Measurements from ENCODE around the gene C17orf78.
A peak's percentile ranks its signal among the peaks of the same experiment; 100 is the strongest.
"Not testable (repeated sequence)": the region's sequence is repeated elsewhere in the genome, so short reads cannot be mapped to it uniquely, and the experiment has no call there.

C17orf78 gene

DNA sequence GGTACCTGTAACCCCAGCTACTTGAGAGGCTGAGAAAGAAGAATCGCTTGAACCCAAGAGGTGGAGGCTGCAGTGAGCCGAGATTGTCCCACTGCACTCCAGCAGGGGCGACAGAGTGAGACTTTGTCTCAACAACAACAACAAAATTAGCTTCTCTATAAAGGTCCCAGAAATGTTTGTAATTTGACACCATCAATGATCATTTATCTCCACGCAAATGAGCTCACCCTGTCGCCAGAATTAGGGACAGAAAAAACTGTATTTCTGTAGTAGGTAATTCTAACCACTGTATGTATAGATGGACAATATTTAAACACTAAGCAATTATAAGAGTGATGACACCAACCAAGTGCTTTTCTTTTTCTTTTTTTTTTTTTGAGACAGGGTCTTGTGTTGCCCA lies 10.7 kb downstream of the C17orf78 start:
- DNase-seq (ENCODE audit: low read depth) = no peak

DNA sequence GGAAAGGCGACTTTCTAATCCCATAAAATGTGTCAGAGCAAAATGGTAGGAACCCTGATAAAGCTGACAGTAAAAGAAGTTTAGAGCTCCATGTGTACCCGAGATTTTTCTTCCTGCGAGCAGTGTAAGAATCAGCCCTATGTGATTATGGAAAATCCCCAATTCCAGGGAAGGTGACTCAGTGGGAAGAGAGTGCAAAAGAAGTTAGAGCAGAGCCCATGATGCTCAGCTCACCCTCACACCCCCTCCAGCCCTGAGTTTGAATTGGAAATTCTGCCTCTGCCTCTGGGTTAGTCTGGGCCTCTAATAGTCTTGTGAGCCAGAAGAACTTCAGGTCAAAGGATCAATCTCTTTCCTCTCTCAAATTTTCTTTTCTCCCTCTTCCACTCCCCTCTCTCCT lies 12.5 kb downstream of the C17orf78 start:
- no peak for DNase-seq (ENCODE audit: low read depth)

DNA sequence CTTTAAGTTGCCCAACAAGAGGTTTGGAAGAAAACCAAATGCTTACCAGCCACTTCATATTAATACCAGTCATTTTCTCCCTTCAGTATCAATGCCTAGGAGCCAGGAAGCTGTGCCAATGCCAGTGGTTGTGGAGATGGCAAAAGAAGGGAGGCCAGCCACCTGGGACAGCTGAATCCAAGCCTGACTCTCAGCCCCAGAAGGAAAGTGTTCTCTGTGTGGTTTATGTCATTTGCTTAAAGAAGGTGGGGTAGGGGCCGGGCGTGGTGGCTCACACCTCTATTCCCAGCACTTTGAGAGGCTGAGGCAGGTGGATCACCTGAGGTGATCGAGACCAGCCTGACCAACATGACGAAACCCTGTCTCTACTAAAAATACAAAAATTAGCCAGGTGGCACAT lies 13.4 kb downstream of the C17orf78 start:
- no peak for DNase-seq (ENCODE audit: low read depth)

DNA sequence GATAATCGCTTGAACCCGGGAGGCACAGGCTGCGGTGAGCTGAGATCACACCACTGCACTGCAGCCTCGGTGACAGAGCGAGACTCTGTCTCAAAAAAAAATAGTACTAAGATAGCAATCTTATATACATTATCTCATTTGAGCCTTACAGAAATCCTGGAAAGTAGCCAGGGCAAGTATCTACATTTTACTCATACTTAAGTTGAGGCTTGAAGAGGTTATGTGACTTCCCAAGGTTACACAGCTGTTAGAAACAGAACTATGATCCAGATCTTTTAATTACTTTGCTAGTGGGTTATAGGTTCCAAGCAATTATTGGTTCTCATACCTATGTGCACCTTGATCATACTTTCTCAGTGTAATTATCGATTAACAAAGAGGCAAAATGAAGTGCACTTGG lies 15.4 kb downstream of the C17orf78 start:
- no peak for DNase-seq (ENCODE audit: low read depth)

DNA sequence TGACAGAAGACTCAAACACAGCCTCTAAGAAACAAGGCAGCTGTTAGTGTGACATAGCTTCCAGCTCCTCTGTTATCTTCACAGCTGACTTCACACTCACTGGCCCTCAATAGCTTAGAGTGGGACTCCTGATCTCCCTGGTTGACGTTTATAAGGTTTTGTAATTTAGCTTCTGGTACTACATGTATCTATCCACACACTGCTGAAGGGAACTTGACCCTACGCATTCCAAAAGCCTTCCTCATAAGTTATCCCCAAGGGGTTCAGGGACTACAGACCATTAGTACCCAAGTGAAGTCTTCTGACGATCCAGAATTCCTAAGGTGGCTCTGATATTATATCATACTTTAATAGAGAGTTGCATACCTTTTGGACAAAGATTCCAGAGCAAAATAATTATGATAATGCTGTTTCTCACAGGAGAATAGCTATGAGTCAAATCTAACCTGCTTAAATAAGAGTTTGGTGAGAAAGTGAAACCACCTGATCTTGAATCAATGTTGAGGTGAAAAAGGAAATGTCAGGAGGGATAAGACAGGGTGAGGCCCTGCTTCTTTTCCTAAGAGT lies 16.3 kb downstream of the C17orf78 start:
- peak; percentile 56 for DNase-seq (ENCODE audit: low read depth)

DNA sequence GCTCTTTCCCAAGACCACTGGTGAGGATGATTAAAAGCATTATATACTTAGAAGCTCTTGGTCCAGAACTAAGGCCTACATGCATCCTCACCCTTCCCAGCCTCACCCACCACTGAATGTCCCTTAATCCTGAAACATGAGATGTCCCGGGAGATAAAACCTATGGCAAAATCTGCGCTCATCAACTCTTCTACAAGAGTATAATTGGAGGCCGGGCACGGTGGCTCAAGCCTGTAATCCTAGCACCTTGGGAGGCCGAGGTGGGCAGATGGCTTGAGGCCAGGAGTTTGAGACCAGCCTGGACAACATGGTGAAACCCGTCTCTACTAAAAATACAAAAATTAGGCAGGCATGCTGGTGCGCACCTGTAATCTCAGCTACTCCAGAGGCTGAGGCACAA lies 17.6 kb downstream of the C17orf78 start:
- no peak for DNase-seq (ENCODE audit: low read depth)

DNA sequence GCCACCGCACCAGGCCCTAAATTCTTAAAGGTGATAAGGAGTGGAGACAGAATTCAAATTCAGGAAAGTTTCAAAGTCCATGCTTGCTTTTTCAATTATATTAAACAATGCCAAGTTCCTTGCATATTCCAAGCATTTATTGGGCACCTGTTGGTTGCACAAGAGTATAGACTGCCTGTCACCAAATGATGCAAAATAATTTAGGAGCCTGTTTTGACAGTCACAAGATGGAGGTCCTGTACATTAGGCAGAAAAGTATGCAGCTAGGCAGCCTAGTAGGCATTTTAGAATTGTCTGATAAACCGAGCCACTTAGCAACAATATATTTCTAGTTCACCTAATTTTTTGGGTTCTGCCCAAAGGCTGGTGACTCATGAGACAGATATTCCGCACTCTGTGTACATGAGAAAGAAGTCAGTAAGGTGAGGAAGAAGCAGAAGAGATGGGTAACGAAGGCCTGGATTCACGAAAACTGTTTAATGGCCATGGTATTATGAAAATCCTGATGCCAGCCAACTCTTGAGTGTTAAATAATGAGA lies 23.5 kb downstream of the C17orf78 start:
- DNase-seq (ENCODE audit: low read depth) = no peak

DNA sequence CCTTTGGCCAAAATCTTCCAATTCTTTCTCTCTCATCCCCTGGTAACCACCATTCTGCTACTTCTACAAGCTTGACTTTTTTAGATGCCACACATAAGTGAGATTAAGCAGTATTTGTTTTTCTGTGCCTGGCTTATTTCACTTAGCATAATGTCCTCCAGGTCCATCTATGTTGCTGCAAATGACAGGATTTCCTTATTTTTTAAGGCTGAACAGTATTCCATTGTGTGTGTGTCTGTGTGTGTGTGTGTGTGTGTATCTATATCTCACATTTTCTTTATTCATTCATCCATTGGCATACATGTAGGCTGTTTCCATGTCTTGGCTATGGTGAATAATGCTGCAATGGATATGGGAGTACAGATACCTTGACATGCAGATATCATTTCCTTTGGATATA lies 24.7 kb downstream of the C17orf78 start:
- no peak for DNase-seq (ENCODE audit: low read depth)

DNA sequence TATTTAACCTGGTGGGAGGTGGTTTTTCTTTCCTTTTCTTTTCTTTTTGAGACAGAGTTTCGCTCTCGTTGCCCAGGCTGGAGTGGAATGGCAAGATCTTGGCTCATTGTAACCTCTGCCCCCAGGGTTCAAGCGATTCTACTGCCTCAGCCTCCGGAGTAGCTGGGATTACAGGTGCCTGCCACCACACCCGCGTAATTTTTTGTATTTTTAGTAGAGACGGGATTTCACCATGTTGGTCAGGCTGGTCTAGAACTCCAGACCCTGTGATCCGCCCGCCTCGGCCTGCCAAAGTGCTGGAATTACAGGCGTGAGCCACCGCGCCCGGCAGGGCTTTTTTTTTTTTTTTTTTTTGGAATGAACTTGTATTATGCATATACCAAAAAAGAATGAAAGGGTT lies 29.7 kb downstream of the C17orf78 start:
- DNase-seq (ENCODE audit: low read depth) = not testable (repeated sequence)

DNA sequence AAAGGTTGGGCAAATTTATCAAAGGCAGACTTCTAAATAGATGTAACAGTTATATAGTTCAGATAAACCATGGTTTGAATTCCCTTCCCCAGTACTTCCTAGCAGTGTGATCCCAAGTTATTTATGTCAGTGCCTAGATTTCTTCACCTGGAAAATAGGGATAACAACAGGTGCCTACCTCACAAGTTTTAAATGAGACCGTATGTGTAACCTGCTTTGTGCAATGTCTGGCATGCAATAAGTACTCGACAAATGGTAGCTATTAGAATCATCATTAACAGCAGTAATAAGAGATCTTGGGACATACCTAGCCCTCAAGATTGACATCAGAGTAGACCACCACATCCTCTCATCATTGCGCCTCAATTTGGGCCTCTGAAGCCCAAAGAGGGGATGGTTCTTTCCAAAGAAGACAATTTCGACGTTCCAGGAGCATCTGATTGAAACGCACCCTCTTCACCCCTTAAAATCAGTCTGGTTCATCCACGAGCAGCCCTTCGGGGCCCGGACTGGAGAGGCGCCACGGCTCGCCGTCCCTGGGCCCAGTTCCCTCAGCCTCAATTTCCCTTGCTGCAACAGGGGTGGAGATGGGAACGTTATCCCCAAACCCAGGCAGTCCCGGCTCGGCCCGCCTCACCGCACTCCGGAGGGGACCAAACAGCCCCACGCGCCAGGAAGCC lies 30.3 kb downstream of the C17orf78 start:
- DNase-seq (ENCODE audit: low read depth) = no peak

DNA sequence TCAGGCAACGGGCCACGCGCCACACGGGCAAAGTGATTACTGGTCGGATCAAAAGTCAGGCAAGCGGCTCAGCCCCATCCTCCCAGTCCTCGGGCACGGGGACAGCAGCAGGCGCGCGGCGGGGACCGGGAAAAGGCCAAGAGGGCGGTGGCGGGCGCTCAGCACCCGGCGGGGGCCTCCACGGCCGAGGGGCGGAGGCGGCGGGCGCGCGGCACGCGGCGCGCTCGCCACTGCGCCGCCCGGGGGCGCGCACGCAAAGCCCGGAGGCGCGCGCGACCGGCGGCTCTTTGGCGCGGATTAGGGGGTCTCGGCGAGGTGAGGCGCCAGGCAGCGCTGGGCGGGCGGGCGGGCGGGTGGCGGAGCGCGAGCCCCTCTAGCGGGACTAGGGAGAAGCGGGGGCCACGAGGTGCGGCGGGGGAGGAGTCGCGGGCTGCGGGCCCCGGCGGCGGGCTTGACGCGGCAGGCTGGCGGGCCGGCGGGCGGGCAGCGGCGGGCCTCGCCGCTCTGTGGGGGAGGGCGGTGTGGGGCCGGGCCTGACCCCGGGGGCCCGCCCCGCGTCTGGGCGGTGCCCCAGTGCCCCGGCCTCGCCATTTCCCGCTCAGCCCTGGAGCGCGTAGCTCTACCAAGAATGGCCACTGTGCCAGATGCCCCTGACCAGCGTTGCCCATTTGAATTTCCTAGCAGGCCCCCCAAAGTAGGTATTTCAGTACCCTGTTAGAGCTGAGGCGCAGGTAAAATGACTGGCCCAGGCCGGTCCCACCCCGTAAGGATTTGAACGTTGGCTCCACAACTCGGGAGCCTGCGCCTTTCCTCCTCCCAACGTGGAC lies 31.1 kb downstream of the C17orf78 start, which contains the start of the genes ACACA and TADA2A:
ACACA (minus strand) TSS at position 202 of the 827 bp plus-strand sequence. CDS start 537 bp downstream, outside the sequence.
TADA2A (plus strand) TSS at position 252 of the 827 bp plus-strand sequence. CDS start 4,480 bp downstream, outside the sequence.
- no peak for DNase-seq (ENCODE audit: low read depth)

DNA sequence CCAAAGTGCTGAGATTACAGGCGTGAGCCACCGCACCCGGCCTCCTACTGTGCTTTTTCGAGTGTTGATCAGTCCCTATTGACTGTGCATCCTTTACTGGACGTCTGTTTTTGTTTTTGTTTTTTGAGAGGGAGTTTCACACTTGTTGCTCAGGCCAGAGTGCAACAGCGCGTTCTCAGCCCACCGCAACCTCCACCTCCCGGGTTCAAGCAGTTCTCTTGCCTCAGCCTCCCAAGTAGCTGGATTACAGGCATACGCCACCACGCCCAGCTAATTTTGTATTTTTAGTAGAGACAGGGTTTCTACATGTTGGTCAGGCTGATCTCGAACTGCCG lies 32.3 kb downstream of the C17orf78 start:
- not testable (repeated sequence) for DNase-seq (ENCODE audit: low read depth)

DNA sequence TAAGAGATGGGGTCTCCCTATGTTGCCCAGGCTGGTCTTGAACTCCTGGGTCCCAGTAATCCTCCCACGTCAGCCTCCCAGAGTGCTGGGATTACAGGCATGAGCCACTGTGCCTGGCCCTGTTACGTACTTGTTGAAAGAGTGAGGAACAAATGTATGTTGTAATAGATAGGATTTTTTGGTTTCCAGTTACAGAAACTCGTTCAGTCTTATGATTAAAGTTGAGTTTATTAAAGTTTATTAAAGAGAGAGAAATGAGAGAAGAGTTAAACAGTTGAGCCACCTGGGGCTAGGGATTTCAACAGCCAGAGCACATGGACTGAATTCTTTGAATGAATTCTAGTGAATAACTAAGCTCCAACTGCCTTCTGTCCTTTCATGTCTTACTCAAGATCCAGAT lies 34.6 kb downstream of the C17orf78 start:
- DNase-seq (ENCODE audit: low read depth) = no peak

DNA sequence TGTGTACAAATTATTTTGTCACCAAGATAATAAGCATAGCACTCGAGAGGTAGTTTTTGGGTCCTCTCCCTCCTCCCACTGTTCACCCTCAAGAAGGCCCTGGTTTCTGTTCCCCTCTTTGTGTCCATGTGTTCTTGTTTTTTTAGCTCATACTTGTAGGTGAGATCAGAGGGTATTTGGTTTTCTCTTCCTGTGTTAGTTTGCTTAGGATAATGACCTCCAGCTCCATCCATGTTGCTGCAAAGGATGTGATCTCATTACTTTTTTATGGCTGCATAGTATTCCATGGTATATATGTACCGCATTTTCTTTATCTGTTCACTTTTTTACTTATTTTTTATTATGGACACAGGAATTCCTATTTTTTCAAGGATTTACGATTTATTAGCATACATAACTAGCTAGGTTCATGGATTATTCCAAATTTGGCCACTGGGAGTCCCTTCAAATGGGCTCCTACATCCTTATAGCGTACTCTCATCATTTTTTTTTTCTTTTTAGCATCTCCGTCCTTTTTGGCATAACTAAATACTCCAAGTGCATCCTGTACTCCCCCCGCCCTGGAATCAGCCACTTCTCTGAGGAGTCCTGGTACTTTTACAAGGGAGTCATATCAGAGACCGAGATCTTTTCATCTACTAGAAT lies 38.2 kb downstream of the C17orf78 start:
- DNase-seq (ENCODE audit: low read depth) = no peak

DNA sequence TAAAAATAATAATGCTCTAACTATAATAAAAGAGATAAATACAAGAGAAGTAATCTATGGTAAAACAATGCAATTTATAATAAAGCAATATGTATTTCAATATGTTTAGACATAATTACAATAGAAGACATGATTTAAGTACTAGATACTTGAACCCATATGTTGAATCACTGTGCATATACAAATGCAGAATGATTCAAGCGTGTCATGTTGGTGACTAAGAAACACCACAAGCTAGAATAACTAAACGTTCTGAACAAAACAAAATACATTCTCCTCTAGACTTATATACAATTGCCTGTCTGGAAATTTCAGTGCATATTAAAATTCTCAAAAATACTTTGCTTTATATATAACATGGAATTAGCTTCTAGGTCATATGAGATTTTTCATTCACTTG lies 42.1 kb downstream of the C17orf78 start:
- no peak for DNase-seq (ENCODE audit: low read depth)

DNA sequence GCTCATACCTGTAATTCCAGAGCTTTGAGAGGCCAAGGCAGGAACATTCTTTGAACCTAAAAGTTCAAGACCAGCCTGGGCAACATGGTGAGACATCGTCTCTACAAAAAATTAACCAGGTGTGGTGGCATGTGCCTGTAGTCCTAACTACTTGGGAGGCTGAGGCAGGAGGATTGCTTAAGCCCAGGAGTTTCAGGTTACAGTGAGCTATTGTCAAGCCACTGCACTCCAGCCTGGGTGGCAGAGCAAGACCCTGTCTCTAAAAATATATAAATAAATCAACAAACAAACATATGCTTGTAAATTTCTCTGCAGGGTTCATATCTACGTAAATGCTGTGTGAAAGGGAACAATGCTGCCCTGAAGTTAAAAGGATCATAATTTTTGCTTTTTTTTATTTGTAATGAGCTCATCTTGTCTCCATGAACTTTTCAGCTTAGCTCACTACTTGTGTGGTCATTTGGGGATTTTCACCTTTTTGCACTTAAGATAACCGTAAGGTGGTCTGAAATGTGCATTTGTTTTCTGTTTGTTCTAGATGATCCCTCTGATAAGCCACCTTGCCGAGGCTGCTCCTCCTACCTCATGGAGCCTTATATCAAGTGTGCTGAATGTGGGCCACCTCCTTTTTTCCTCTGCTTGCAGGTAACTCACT lies 47.3 kb downstream of the C17orf78 start:
- no peak for DNase-seq (ENCODE audit: low read depth)

DNA sequence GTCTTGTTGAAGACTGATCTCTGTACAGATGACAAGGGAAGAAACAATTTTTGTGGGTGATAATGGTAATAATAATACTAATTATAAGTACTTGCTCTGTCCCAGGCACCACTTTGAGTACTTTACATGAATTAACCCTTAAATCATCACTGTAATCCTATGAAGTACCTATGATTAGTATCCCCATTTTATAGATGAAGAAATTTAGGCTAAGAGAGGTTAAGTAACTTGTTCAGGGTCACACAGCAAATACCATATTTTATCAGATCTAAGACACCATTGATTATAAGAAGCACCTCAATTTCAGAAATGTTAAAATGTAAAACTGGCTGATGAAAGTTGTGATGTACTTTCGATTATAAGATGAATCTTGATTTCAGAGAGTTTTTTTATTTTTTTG lies 49.5 kb downstream of the C17orf78 start:
- DNase-seq (ENCODE audit: low read depth) = no peak

DNA sequence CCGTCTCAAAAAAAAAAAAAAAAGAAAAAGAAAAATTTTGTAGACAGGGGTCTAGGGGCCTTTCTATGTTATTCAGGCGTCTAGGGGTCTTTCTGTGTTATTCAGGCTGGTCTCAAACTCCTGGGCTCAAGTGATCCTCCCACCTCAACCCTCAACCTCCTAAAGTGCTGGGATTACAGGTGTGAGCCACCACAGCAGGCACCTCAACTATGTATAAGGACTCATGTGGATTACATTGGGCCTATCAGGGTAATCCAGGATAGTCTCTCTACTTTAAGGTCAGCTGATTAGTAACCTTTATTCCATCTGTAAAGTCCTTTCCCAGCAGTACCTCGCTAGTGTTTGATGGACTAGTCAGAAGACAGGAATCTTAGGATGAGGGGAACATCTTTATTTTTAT lies 53.3 kb downstream of the C17orf78 start:
- DNase-seq (ENCODE audit: low read depth) = no peak

DNA sequence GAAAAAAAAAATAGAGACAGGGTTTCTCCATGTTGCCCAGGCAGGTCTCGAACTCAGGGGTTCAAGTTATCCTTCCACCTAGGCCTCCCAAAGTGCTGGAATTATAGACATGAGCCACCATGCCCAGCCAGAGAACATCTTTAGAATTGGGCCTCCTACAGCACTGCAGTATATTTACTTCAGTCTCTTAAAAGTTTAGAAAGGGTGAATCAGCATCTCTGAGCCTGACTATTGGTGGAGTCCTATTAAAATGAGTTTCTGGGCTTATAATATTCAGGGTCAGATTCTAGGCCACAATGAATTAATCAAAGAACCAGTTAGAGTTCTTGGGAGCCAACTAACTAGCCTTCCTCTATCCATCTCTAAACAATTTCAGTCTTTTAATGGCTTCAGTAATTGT lies 53.7 kb downstream of the C17orf78 start:
- DNase-seq (ENCODE audit: low read depth) = no peak

DNA sequence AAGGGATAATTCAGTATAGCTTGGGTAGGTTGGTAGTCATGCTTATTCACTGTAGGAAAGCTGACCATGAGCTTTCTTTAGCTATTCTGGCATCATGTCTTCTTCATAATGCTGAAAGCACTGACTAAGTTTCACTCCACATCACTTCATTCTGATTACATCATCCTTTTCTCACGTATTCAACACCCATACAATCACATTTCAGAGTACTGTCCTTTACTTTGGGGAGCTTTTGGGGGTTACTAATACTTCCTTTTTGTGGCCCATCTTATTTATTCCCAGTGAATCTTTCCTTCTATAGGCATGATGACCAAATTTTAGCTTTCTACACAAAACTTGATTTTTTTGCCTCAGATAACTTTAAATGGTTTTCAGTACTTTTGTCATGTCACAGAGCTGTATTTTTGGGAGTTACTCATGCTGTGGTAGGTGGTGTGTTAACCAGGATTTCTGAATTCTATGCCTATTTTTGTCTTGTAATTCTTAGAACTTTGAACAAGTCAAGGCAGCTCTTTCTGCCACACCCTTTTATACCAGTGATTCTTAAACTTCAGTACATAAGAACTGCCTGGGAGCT lies 54.4 kb downstream of the C17orf78 start:
- no peak for DNase-seq (ENCODE audit: low read depth)

DNA sequence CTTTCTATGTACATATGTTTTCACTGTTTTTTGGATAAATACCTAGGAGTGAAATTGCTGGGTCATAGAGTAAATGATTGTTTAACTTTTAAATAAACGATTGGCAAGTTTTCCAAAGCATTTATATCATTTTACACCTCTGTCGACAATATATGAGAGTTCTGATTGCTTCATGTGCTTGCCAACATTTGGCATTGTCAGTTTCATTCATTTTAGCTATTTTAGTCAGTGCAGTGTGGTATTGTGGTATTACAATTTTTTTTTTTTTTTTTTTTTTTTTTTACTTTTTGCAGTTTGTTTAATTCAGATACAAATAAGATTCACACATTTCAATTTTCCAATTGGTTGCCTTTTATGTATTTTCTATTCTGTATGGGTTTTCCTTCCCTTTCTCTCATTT lies 56.9 kb downstream of the C17orf78 start:
- no peak for DNase-seq (ENCODE audit: low read depth)

DNA sequence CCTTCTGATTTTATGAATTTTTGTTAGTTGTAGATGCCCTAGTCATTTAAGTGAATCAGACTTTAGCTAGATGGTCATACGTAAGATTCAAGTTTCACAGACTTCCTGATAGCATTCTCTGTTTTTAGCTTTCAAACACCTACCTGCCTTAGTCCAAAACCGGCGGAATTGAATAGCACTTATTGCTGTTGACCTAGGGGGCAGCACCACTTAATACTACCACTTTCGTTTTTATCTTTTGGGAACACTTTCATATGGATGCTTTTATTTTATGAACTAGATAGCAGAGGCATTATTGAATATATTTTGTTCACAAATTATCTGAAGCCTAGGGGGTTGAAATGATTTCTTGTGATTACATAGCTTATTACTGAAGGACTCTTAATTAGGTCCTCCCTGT lies 62.4 kb downstream of the C17orf78 start:
- DNase-seq (ENCODE audit: low read depth) = no peak
